Measurements from ENCODE around the gene CASTOR2.
"Not testable (repeated sequence)": the region's sequence is repeated elsewhere in the genome, so short reads cannot be mapped to it uniquely, and the experiment has no call there.

CASTOR2 gene

DNA sequence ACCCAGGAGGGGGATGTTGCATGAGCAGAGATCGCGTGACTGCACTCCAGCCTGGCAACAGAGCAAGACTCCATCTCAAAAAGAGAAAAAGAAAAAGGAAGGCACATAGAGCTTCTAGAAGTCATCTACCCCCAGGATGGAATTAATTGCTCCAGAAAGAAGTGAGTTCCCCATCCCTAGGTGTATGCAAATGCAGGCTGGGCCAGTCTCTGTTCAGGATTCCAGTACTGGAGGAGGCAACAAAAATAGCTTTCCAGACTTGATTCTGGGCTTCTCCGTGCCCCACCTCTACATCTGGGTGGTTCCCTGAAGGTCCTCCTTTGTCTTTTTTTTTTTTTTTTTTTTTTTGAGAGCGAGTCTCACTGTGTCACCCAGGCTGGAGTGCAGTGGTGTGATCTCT lies 28.6 kb downstream of the CASTOR2 start:
- no peaks in the 10 kb centered on the region for H3K36me3 ChIP-seq (ENCODE audit: insufficient read depth)
- H2AFZ ChIP-seq (ENCODE audit: low read depth) = peak overlapping the region; percentile 28; the same call in 1 of the 2 replicates
- peak overlapping the region; percentile 53; the same call in 1 of the 2 replicates for H3K9ac ChIP-seq
- TF ChIP-seq, protein P1, sequence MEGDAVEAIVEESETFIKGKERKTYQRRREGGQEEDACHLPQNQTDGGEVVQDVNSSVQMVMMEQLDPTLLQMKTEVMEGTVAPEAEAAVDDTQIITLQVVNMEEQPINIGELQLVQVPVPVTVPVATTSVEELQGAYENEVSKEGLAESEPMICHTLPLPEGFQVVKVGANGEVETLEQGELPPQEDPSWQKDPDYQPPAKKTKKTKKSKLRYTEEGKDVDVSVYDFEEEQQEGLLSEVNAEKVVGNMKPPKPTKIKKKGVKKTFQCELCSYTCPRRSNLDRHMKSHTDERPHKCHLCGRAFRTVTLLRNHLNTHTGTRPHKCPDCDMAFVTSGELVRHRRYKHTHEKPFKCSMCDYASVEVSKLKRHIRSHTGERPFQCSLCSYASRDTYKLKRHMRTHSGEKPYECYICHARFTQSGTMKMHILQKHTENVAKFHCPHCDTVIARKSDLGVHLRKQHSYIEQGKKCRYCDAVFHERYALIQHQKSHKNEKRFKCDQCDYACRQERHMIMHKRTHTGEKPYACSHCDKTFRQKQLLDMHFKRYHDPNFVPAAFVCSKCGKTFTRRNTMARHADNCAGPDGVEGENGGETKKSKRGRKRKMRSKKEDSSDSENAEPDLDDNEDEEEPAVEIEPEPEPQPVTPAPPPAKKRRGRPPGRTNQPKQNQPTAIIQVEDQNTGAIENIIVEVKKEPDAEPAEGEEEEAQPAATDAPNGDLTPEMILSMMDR (conservative IDR thresholded peaks at IDR 0.05; ENCODE audit: low read depth, low read length) = no peak
- H4K20me1 ChIP-seq (ENCODE audit: insufficient read depth) = no peaks in the 10 kb centered on the region
- no peaks in the 10 kb centered on the region for H3K27me3 ChIP-seq (ENCODE audit: insufficient read depth, low read depth)
- H3K4me1 ChIP-seq (ENCODE audit: low read depth, poor library complexity, severe bottlenecking) = peaks cover 72% of the 10 kb centered on the region
- H3K27ac ChIP-seq = peak overlapping the region; percentile 94
- no peak overlapping the region for H3K4me3 ChIP-seq (IDR thresholded peaks at IDR 0.05; ENCODE audit: insufficient read depth, low read depth, low read length)
- peak overlapping the region; percentile 84 for H3K4me2 ChIP-seq
- peaks cover 52% of the 10 kb centered on the region; the same call in 1 of the 2 replicates for H3K79me2 ChIP-seq (ENCODE audit: insufficient read depth, low read depth)

DNA sequence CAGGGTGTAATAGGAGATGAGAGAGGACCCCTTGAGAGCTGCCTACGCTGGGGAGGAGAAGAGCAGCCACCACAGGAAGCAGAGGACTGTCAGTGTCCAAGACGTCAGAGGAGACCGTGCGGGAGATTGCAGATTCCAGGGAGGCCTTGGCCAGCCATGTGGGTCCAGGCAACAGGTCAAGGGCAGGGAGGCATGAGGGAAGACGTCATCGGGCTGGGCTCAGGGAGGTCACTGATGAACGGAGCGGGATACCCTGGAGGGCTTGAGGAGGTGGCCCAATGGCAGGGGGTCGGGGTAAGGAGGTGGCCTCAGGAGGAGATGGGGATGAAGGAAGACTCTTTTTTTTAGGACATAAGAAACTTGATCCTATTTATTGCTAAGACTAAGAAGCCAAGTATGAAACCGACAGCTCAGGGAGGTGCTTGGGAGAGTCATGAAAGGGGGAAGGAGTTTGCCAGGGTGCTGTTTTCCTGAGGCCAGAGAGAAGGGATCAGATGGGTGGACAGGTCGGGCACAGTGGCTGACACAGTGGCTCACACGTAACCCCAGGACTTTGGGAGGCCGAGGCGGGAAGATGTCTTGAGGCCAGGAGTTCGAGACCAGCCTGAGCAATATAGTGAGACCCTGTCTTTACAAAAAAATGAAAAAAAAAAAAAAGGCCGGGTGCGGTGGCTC lies 30.5 kb downstream of the CASTOR2 start:
- H3K27ac ChIP-seq = peak overlapping the region; percentile 94; the same call in 1 of the 2 replicates
- not testable (repeated sequence) for H2AFZ ChIP-seq (ENCODE audit: low read depth); H3K9ac ChIP-seq

DNA sequence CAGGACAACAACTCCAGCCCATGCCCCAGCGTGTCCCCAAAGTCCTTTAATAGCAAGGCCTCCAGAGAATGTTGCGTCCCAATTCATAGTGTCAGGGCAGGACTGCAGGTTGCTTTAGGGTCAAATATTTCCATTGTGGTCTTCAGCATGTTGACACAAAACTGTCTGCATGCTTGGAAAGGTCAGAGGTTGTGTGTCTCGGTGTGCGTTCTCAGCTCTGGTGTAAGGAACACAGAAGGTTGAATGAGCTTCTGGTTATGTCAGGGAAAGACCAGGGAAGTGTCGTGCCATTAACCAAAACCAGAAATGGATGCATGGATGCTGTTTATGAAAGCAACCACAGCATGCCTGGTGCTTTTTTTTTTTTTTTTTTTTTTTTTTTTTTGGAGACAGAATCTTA lies 31.9 kb downstream of the CASTOR2 start:
- not testable (repeated sequence) for H3K27ac ChIP-seq; H4K20me1 ChIP-seq (ENCODE audit: insufficient read depth); H3K4me2 ChIP-seq; H3K27me3 ChIP-seq (ENCODE audit: insufficient read depth, low read depth); H2AFZ ChIP-seq (ENCODE audit: low read depth); H3K9ac ChIP-seq; H3K36me3 ChIP-seq (ENCODE audit: insufficient read depth); H3K4me3 ChIP-seq (IDR thresholded peaks at IDR 0.05; ENCODE audit: insufficient read depth, low read depth, low read length)
- Histone ChIP-seq H3K79me2 (ENCODE audit: insufficient read depth, low read depth) (peaks cover 44% of the 10 kb centered on the region; the same call in 1 of the 2 replicates), H3K4me1 (ENCODE audit: low read depth, poor library complexity, severe bottlenecking) (peaks cover 65% of the 10 kb centered on the region)

More for the DNA sequence above, 30.5 kb downstream of the CASTOR2 start:
- Histone ChIP-seq H3K4me2 (peak overlapping the region; percentile 55; the same call in 1 of the 2 replicates), H3K79me2 (ENCODE audit: insufficient read depth, low read depth) (peaks cover 47% of the 10 kb centered on the region; the same call in 1 of the 2 replicates), H3K4me1 (ENCODE audit: low read depth, poor library complexity, severe bottlenecking) (peaks cover 73% of the 10 kb centered on the region)
- not testable (repeated sequence) for H3K36me3 ChIP-seq (ENCODE audit: insufficient read depth); H3K4me3 ChIP-seq (IDR thresholded peaks at IDR 0.05; ENCODE audit: insufficient read depth, low read depth, low read length); H3K27me3 ChIP-seq (ENCODE audit: insufficient read depth, low read depth); H4K20me1 ChIP-seq (ENCODE audit: insufficient read depth)

DNA sequence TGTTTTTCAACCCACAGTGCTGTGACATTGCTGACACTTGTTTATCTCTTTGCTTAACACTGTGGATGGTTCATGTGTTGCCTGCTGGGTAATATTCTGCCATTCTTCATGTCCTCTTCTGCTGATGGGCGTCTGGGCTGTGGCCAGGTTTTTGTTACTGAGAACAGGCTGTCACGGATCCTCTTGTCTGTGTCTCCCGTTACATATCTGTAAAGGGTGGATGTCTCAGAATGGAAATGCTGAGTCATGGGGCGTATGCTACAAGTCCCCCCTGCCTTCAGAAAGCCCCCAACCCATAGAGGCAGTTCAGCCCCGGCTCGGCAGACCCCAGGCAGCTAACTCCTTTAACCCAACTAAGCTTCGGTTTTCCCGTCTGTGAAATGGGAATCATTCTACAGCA lies 33.3 kb downstream of the CASTOR2 start:
- not testable (repeated sequence) for H2AFZ ChIP-seq (ENCODE audit: low read depth); H3K4me3 ChIP-seq (IDR thresholded peaks at IDR 0.05; ENCODE audit: insufficient read depth, low read depth, low read length); H3K27me3 ChIP-seq (ENCODE audit: insufficient read depth, low read depth); H4K20me1 ChIP-seq (ENCODE audit: insufficient read depth); H3K4me2 ChIP-seq; H3K36me3 ChIP-seq (ENCODE audit: insufficient read depth); H3K9ac ChIP-seq; H3K27ac ChIP-seq
- Histone ChIP-seq H3K79me2 (ENCODE audit: insufficient read depth, low read depth) (peaks cover 41% of the 10 kb centered on the region; the same call in 1 of the 2 replicates), H3K4me1 (ENCODE audit: low read depth, poor library complexity, severe bottlenecking) (peaks cover 52% of the 10 kb centered on the region)

DNA sequence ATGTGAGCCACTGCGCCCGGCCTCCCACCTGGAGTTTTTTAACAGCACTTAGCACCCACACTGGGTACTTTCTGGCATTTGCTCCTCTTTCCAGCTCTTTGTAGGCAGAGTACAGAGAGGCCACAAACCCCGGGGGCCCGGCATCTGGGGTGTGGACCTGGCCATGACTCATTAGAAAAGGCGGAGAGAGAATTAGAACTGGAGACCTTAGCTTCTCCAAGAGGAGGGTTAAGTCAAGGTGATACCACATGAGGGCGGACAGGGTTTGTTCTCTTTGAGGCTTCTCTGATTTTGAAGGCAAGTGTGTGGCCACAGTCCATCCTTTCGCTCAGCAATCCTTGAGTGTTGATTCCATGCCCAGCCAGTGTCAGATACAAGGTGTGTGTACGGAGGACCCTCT lies 36.9 kb downstream of the CASTOR2 start:
- not testable (repeated sequence) for H3K9ac ChIP-seq, H3K27ac ChIP-seq
- H3K79me2 ChIP-seq (ENCODE audit: insufficient read depth, low read depth) = peaks cover 54% of the 10 kb centered on the region; the same call in 1 of the 2 replicates

DNA sequence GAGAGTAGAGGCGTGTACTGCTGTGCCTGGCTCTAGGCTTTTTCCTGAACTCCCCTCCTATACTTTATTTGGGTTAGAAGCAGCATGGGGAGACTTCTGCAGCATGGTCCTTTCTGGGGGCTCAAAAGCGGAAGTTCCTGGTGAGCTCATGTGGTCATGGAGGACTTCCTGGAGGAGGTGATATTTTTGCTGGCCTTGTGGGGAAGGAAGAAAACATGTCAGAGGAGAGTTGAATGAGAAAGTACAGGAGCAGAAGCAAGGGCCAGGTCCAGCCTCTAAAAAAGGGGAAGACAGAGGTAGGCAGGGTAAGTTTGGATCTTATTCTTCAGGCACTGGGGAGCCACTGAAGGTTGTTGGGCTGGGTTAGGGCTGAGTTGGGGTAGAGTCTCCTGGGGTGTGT lies 45.5 kb downstream of the CASTOR2 start:
- Histone ChIP-seq H4K20me1 (ENCODE audit: insufficient read depth) (no peaks in the 10 kb centered on the region), H3K9ac (no peak overlapping the region), H3K27me3 (ENCODE audit: insufficient read depth, low read depth) (no peaks in the 10 kb centered on the region), H3K36me3 (ENCODE audit: insufficient read depth) (no peaks in the 10 kb centered on the region), H3K4me2 (no peak overlapping the region), H3K79me2 (ENCODE audit: insufficient read depth, low read depth) (peaks cover 5% of the 10 kb centered on the region; the same call in 1 of the 2 replicates), H2AFZ (ENCODE audit: low read depth) (no peak overlapping the region), H3K27ac (no peak overlapping the region), H3K4me1 (ENCODE audit: low read depth, poor library complexity, severe bottlenecking) (no peaks in the 10 kb centered on the region), H3K4me3 (IDR thresholded peaks at IDR 0.05; ENCODE audit: insufficient read depth, low read depth, low read length) (no peak overlapping the region)
- TF ChIP-seq, protein P1 (conservative IDR thresholded peaks at IDR 0.05; ENCODE audit: low read depth, low read length) = no peak

More for the DNA sequence above, 36.9 kb downstream of the CASTOR2 start:
- not testable (repeated sequence) for H3K36me3 ChIP-seq (ENCODE audit: insufficient read depth); H3K4me2 ChIP-seq; H4K20me1 ChIP-seq (ENCODE audit: insufficient read depth); H3K4me3 ChIP-seq (IDR thresholded peaks at IDR 0.05; ENCODE audit: insufficient read depth, low read depth, low read length); H3K27me3 ChIP-seq (ENCODE audit: insufficient read depth, low read depth); H2AFZ ChIP-seq (ENCODE audit: low read depth)
- H3K4me1 ChIP-seq (ENCODE audit: low read depth, poor library complexity, severe bottlenecking) = peaks cover 18% of the 10 kb centered on the region
